Measurements from ENCODE around the gene COL6A3. TPM values are rescaled to one million over a fixed set of nuclear protein-coding genes. Genes with fewer than 3 reads are reported as not detected.

COL6A3 gene
- total RNA-seq, 1 donor from 2014 or later, result 156 TPM

- H3K4me1 ChIP-seq, result peaks cover 9 to 14% of the 10 kb centered on the region in 2 donors
These were observed 34.2 kb upstream of the COL6A3 start for GRCh38 chr2:237448171-237448570.

GRCh38 chr2:237447496-237447895, 33.5 kb upstream of the COL6A3 start:
- DNase-seq (ENCODE audit: low spot score in 2 of 2), result peak in 1 of 2 donors; percentile 38
- Histone ChIP-seq H3K9me3 (no peaks in the 10 kb centered on the region), H3K36me3 (no peaks in the 10 kb centered on the region), H3K4me1 (peaks cover 9 to 14% of the 10 kb centered on the region in 2 donors), H3K27me3 (no peaks in the 10 kb centered on the region), H3K27ac (no peak overlapping the region), H3K4me3 (no peak overlapping the region)
- intact Hi-C loops (cut with DNase I), result no loop called here
- TF ChIP-seq CTCF (IDR thresholded peaks at IDR 0.05), result no peak

More at GRCh38 chr2:237448171-237448570, 34.2 kb upstream of the COL6A3 start:
- Histone ChIP-seq H3K36me3 (no peaks in the 10 kb centered on the region), H3K27ac (peak overlapping the region; percentile 85 to 90), H3K9me3 (no peaks in the 10 kb centered on the region), H3K4me3 (no peak overlapping the region), H3K27me3 (no peaks in the 10 kb centered on the region)
- no peak for TF ChIP-seq CTCF (IDR thresholded peaks at IDR 0.05)
- intact Hi-C loops (cut with DNase I), result no loop called here
- peak in 1 of 2 donors; percentile 59 for DNase-seq (ENCODE audit: low spot score in 2 of 2)

GRCh38 chr2:237446338-237446665, 32.3 kb upstream of the COL6A3 start:
- no peak for DNase-seq (ENCODE audit: low spot score in 2 of 2)
- Histone ChIP-seq H3K27me3 (no peaks in the 10 kb centered on the region), H3K9me3 (no peaks in the 10 kb centered on the region), H3K27ac (no peak overlapping the region), H3K4me1 (peaks cover 9 to 14% of the 10 kb centered on the region in 2 donors), H3K36me3 (no peaks in the 10 kb centered on the region), H3K4me3 (no peak overlapping the region)
- no peak for TF ChIP-seq CTCF (IDR thresholded peaks at IDR 0.05)
- intact Hi-C loops (cut with DNase I), result no loop called here

GRCh38 chr2:237445611-237446337, 31.8 kb upstream of the COL6A3 start:
- Histone ChIP-seq H3K36me3 (no peaks in the 10 kb centered on the region), H3K4me3 (no peak overlapping the region), H3K27me3 (no peaks in the 10 kb centered on the region), H3K4me1 (peaks cover 9 to 14% of the 10 kb centered on the region in 2 donors), H3K9me3 (no peaks in the 10 kb centered on the region), H3K27ac (no peak overlapping the region)
- DNase-seq (ENCODE audit: low spot score in 2 of 2), result peak in 1 of 2 donors; percentile 58
- no peak for TF ChIP-seq CTCF (IDR thresholded peaks at IDR 0.05)
- intact Hi-C loops (cut with DNase I), result no loop called here

GRCh38 chr2:237444071-237444470, 30.1 kb upstream of the COL6A3 start:
- H3K27me3 ChIP-seq, result no peaks in the 10 kb centered on the region
- DNase-seq (ENCODE audit: low spot score in 2 of 2), result no peak
- H3K9me3 ChIP-seq, result no peaks in the 10 kb centered on the region
- H3K4me3 ChIP-seq, result no peak overlapping the region
- TF ChIP-seq CTCF (IDR thresholded peaks at IDR 0.05), result no peak
- H3K36me3 ChIP-seq, result no peaks in the 10 kb centered on the region
- H3K27ac ChIP-seq, result no peak overlapping the region
- H3K4me1 ChIP-seq, result peaks cover 5 to 7% of the 10 kb centered on the region in 2 donors
- intact Hi-C loops (cut with DNase I), result no loop called here
